AG09309 (cell line): Measurements from ENCODE around the gene COG8.

Source experiments
- DNase-seq: peaks from one replicate; pipeline ENCODE4 v3.0.0-alpha.2; 2010; ENCODE audit warnings: low read depth
- H3K4me3 ChIP-seq: 2 replicates; pipeline ENCODE4 v1.5.1; 2011; ENCODE audit warnings: mild to moderate bottlenecking, low read depth, low read length, moderate library complexity; ENCODE audit not compliant: control insufficient read depth
- CTCF ChIP-seq: IDR thresholded peaks from 2 replicates; pipeline ENCODE4 v1.5.1; 2011; ENCODE audit warnings: mild to moderate bottlenecking, low read depth, low read length, inconsistent platforms; ENCODE audit not compliant: insufficient read depth, control insufficient read depth; ENCODE audit errors: missing control alignments

Gene COG8

DNA sequence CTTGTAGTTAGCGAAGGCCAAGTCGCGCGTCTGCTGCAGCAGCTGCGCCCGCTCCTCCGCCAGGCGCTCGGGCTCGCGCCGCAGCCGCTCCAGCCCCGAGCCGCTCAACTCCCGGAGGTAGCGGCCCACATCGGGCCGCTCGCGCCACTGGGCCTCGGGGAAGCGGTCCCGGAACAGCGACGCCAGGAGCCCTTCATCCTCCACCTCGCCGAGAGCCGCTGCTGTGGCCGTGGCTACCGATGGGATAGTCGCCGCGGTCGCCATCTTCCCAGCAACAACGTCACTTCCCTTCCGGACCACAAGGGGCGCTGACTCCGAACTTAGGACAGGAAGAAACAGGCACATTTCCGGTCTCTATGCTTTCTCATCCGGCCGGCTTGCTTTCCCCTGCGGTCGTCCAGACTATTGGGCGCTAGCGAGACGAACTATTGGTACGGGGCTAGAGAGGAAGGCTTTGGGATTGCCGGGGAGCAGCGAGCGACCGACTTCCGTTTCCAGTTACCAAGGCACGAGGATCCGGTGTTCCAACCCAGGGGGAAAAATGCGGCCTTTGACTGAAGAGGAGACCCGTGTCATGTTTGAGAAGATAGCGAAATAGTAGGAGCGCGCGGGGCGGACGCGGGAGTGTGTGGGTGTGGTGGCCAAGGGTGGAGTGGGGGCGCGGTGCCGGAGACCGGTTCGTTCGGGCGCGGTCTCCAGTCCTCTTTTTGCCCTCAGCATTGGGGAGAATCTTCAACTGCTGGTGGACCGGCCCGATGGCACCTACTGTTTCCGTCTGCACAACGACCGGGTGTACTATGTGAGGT lies at the start of gene COG8, which contains the start of gene NIP7:
COG8 (minus strand) TSS at position 276 of the 806 bp plus-strand sequence; CDS start at position 264, 12 bp downstream.
NIP7 (plus strand) TSS at position 484 of the 806 bp plus-strand sequence; CDS start at position 542, 58 bp downstream.
- H3K4me3 ChIP-seq: peak within 1 kb of the TSS; percentile 86
- peak; percentile 89 for TF ChIP-seq CTCF
- DNase-seq: peak; percentile 90

DNA sequence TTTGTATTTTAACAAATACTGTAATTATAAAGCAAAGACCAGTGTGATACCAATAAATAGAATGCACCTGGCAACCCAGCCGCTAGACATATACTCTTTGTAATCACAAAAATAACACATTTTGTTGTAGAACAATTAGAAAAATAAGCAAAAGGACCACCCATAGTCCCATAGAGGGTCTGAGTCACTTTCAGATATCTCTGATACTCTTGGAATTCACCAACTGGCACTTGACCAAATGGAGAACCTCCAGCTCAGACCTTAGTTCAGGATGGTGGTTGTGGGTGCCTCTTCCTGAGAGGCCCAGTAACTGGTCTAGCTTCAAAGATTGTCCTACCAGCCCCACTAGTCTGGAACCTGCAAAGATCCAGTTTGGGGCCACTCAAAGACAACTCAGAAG lies 47.2 kb upstream of the COG8 start:
- H3K4me3 ChIP-seq: no peak overlapping the region
- DNase-seq: no peak

GRCh38 chr16:69384974-69385373 lies 45.6 kb upstream of the COG8 start:
- DNase-seq: no peak
- peak overlapping the region; percentile 51 for H3K4me3 ChIP-seq
- TF ChIP-seq CTCF: no peak

More for the DNA sequence above, 47.2 kb upstream of the COG8 start:
- TF ChIP-seq CTCF: no peak

GRCh38 chr16:69382421-69382820 lies 43.1 kb upstream of the COG8 start:
- no peak overlapping the region for H3K4me3 ChIP-seq
- TF ChIP-seq CTCF: no peak
- no peak for DNase-seq

GRCh38 chr16:69381231-69381630 lies 41.9 kb upstream of the COG8 start:
- TF ChIP-seq CTCF: no peak
- H3K4me3 ChIP-seq: no peak overlapping the region
- DNase-seq: no peak

DNA sequence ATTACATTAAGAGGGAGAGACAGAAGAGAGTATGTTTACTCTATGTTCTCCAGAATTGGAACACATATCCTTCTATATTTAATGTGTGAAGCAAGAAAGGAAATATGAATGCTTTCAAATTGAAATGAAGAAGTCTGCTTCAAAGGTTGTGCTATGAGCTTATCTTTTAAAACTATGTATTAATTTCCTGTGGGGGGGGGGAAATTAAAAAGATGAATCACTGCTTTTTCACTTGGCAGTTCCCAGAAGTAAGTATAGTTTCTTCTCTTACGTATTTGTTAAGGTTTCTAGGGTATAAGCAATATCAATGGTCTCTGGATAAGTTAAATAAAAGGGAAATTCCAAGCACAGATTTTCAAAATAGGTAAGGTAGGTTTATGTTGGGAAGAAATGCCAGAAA lies 39.4 kb upstream of the COG8 start:
- no peak for DNase-seq
- H3K4me3 ChIP-seq: no peak overlapping the region
- no peak for TF ChIP-seq CTCF
